ENCODE data around the gene TMEM218.

- TF ChIP-seq CTCF (IDR thresholded peaks at IDR 0.05) (no peak), POLR2A (IDR thresholded peaks at IDR 0.05) (no peak)
Observed at GRCh38 chr11:125139778-125140177, 28.4 kb upstream of the TMEM218 start.
